ENCODE data around the gene PMFBP1.

DNA sequence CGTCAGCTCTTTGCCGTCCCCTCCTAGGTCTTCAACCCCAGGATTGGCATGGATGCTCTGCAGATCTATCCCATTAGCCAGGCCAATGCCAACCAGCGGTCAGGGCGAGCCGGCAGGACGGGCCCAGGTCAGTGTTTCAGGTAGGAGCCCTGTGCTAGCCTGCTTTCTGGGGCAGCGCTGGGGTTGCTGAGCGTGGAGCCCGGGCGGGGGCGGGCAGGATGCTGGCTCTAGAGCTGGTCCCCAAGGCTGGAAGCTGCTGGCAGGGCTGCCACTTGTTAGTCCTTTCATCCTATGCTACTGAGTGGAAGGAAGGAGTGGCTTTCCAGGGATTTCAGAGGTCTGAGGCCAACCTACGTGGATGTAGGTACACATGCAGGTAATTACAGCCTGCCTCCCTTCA, 66.0 kb downstream of the PMFBP1 start:
- TF ChIP-seq HDGF (IDR thresholded peaks at IDR 0.05; ENCODE audit: borderline replicate concordance) (no peak), ZNF384 (IDR thresholded peaks at IDR 0.05) (no peak), ARNT (IDR thresholded peaks at IDR 0.05) (no peak), SP1 (IDR thresholded peaks at IDR 0.05) (no peak), SUZ12 (IDR thresholded peaks at IDR 0.05) (no peak), CTBP1 (IDR thresholded peaks at IDR 0.05; ENCODE audit: borderline replicate concordance) (no peak), FOXM1 (IDR thresholded peaks at IDR 0.05; ENCODE audit: borderline replicate concordance) (no peak), NFRKB (IDR thresholded peaks at IDR 0.05) (no peak), FOXA1 (IDR thresholded peaks at IDR 0.05) (no peak), FOXK2 (IDR thresholded peaks at IDR 0.05) (no peak), BHLHE40 (IDR thresholded peaks at IDR 0.05; ENCODE audit: borderline replicate concordance) (no peak), ELF4 (IDR thresholded peaks at IDR 0.05) (no peak)
